Gastrocnemius medialis (tissue), 4 donors: ENCODE results near the gene DCHS1. TPM values are rescaled to one million over a fixed set of nuclear protein-coding genes. Genes with fewer than 3 reads are reported as not detected.

ENCODE experiments used
- ATAC-seq, 2 donors: fragments of 150-250 bp; one replicate each; pipeline ENCODE4 v1.9.1; 2016
- DNase-seq, 2 donors: peaks; one replicate each; pipeline ENCODE4 v3.0.0-alpha.2; 2019
- H3K27ac ChIP-seq, 4 donors: fragments of 200-600 bp; sonication (generic); 1 replicate in 1 of 4; 2 replicates in 3 of 4; pipeline ENCODE4 v1.5.1; 2016 to 2018; ENCODE audit warnings: mild to moderate bottlenecking in 2 of 4, moderate library complexity in 1 of 4
- H3K27me3 ChIP-seq, 3 donors: fragments of 200-600 bp; sonication (generic) in 2 of 3; 1 replicate in 1 of 3; 2 replicates in 2 of 3; pipeline versions ENCODE4 v1.5.1 to v1.6.0; 2016 to 2019; ENCODE audit warnings: mild to moderate bottlenecking in 1 of 3, moderate library complexity in 1 of 3
- H3K36me3 ChIP-seq, 2 donors: fragments of 200-600 bp; sonication (generic) in 1 of 2; one replicate each; pipeline ENCODE4 v1.5.1; 2017 to 2018
- H3K4me1 ChIP-seq, 2 donors: fragments of 200-600 bp; sonication (generic) in 1 of 2; one replicate each; pipeline ENCODE4 v1.5.1; 2016 to 2017; ENCODE audit warnings: mild to moderate bottlenecking in 2 of 2
- H3K4me3 ChIP-seq, 4 donors: fragments of 200-600 bp; sonication (generic) in 3 of 4; 1 replicate in 1 of 4; 2 replicates in 3 of 4; pipeline ENCODE4 v1.5.1; 2016 to 2019; ENCODE audit warnings: mild to moderate bottlenecking in 2 of 4
- H3K9me3 ChIP-seq, 3 donors: fragments of 200-600 bp; sonication (generic) in 2 of 3; 1 replicate in 1 of 3; 2 replicates in 2 of 3; pipeline ENCODE4 v1.5.1; 2016 to 2019
- POLR2A ChIP-seq, 2 donors: fragments of 450-650 bp; IDR thresholded peaks; one replicate each; pipeline ENCODE4 v1.6.1; 2017; ENCODE audit warnings: antibody characterized with exemption in 2 of 2, mild to moderate bottlenecking in 2 of 2, moderate library complexity in 2 of 2
- in situ Hi-C, 4 donors: fragments of 200-750 bp; cut with MboI; loops; one replicate each; pipeline versions ENCODE4 v1.15.0 to v1.8.0; 2017; ENCODE audit warnings: low sequenced_read_pairs in 4 of 4
- intact Hi-C: fragments of 100-400 bp; cut with DNase I; formaldehyde crosslinking; loops from one replicate; pipeline ENCODE4 v1.15.1; 2023; ENCODE audit warnings: low total_unique reads
- total RNA-seq, 4 donors: library from RNA; depleted of rRNA; stranded (reverse); fragments of >200 nt; gene quantifications; one replicate each; pipeline versions ENCODE4 v1.1.0 to v1.2.3, GENCODE V29; 2016
- TF ChIP-seq, protein P1 (sequence below), 5 experiments: fragments of 450-650 bp in 3 of 5; fragments of 200-600 bp in 2 of 5; sonication (generic) in 2 of 5; IDR thresholded peaks in 4 of 5; conservative IDR thresholded peaks in 1 of 5; 1 replicate in 4 of 5; 2 replicates in 1 of 5; pipeline ENCODE4 v1.5.1; 2016 to 2019; ENCODE audit warnings: antibody characterized with exemption in 5 of 5, mild to moderate bottlenecking in 3 of 5, moderate library complexity in 3 of 5

The DCHS1 gene
- total RNA-seq, 4 donors from 2014 or later = 1.5 to 3.8 (median 2.8) TPM

DNA sequence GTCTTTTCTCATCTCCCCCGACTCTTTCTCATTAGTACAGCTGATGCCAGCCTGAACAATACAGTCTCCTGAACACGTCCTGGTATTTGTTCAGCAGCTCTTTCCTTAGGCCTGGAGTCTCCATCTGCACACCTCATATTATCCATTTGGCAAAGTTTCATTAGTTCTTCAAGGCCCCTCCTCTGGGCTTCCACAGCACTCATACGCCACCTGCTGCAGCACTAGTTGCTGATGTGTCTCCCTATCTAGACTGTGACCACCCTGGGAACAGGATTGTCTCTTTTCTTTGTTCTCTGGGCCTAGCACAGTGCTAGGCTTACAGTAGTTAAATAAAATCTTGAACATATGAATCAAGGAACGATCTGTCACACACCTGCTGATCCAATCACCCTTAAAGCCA, 17.2 kb downstream of the DCHS1 start:
- no peak for DNase-seq
- H3K4me1 ChIP-seq = peaks cover 14 to 44% of the 10 kb centered on the region in 2 donors

GRCh38 chr11:6637871-6638270, 17.7 kb downstream of the DCHS1 start:
- intact Hi-C loops = no loop called here

More for the DNA sequence above, 17.2 kb downstream of the DCHS1 start:
- H3K9me3 ChIP-seq = no peaks in the 10 kb centered on the region
- no peaks in the 10 kb centered on the region for H3K27me3 ChIP-seq
- no peak for ATAC-seq
- TF ChIP-seq, protein P1, sequence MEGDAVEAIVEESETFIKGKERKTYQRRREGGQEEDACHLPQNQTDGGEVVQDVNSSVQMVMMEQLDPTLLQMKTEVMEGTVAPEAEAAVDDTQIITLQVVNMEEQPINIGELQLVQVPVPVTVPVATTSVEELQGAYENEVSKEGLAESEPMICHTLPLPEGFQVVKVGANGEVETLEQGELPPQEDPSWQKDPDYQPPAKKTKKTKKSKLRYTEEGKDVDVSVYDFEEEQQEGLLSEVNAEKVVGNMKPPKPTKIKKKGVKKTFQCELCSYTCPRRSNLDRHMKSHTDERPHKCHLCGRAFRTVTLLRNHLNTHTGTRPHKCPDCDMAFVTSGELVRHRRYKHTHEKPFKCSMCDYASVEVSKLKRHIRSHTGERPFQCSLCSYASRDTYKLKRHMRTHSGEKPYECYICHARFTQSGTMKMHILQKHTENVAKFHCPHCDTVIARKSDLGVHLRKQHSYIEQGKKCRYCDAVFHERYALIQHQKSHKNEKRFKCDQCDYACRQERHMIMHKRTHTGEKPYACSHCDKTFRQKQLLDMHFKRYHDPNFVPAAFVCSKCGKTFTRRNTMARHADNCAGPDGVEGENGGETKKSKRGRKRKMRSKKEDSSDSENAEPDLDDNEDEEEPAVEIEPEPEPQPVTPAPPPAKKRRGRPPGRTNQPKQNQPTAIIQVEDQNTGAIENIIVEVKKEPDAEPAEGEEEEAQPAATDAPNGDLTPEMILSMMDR (IDR thresholded peaks at IDR 0.05 in 4 of 5, conservative IDR thresholded peaks at IDR 0.05 in 1 of 5) = no peak
- TF ChIP-seq POLR2A (IDR thresholded peaks at IDR 0.05) = no peak
- no peaks in the 10 kb centered on the region for H3K36me3 ChIP-seq
- H3K27ac ChIP-seq = no peak overlapping the region
- intact Hi-C loops (no loop called here), in situ Hi-C loops (no loop called here)
- H3K4me3 ChIP-seq = no peak overlapping the region

GRCh38 chr11:6636480-6636879, 19.1 kb downstream of the DCHS1 start:
- H3K36me3 ChIP-seq = no peaks in the 10 kb centered on the region
- H3K9me3 ChIP-seq = no peaks in the 10 kb centered on the region
- H3K4me1 ChIP-seq = peaks cover 14 to 44% of the 10 kb centered on the region in 2 donors
- intact Hi-C loops = no loop called here
- DNase-seq (no peak), ATAC-seq (no peak)
- no peak for TF ChIP-seq POLR2A (IDR thresholded peaks at IDR 0.05)
- TF ChIP-seq, protein P1 (IDR thresholded peaks at IDR 0.05 in 4 of 5, conservative IDR thresholded peaks at IDR 0.05 in 1 of 5) = no peak
- in situ Hi-C loops = no loop called here
- peak overlapping the region in 1 of 4 donors; percentile 39 for H3K27ac ChIP-seq
- no peak overlapping the region for H3K4me3 ChIP-seq
- no peaks in the 10 kb centered on the region for H3K27me3 ChIP-seq

More at GRCh38 chr11:6637871-6638270, 17.7 kb downstream of the DCHS1 start:
- Histone ChIP-seq H3K27me3 (no peaks in the 10 kb centered on the region), H3K4me1 (peaks cover 14 to 44% of the 10 kb centered on the region in 2 donors), H3K9me3 (no peaks in the 10 kb centered on the region), H3K4me3 (no peak overlapping the region), H3K36me3 (no peaks in the 10 kb centered on the region), H3K27ac (no peak overlapping the region)
- ATAC-seq (peak in 1 of 2 donors; percentile 47), DNase-seq (peak in 1 of 2 donors; percentile 44)
- no peak for TF ChIP-seq POLR2A (IDR thresholded peaks at IDR 0.05)
- TF ChIP-seq, protein P1 (IDR thresholded peaks at IDR 0.05 in 4 of 5, conservative IDR thresholded peaks at IDR 0.05 in 1 of 5) = no peak
- in situ Hi-C loops = no loop called here

DNA sequence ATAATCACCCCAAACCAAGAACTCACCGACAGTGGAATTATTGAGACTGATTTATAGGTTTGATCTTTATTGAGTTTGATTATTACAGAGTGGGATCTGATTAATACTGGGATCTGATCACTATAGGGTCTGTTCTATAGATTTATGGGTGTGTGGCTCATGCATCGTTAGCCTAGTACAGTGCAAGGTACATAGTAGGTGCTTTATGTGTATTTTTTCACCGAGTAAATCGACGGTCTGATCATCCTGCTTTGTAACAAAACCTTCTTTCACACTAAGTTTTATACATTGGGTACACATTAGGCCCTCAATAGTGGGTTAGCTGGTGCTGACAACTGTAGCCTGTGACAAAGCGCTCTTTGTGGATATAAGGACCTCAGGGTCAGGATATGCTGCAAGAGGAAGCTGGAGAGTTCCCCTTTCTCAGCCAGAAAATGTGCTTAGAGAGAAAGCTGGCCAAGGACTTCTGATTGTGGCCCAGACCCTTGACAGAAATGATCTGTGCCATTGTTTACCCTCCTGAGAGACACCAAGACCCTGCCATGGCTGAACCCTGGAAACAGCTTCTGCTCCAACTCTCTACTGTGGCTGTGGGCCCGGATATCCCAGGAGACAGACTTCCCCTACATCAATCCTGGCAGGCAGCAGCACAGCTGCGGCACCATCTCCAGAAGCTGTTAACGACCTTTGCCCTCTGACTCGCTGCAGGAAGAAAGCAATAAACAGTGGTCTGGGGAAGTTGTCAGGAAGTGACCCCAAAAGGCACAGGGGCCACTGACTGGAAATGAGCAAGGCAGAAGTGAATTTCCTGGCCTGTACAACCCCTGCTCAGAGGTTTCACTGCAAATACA, 20.3 kb downstream of the DCHS1 start:
- H3K4me1 ChIP-seq = peaks cover 14 to 44% of the 10 kb centered on the region in 2 donors
- intact Hi-C loops = no loop called here
- no peaks in the 10 kb centered on the region for H3K27me3 ChIP-seq
- ATAC-seq = peak; percentile 50 to 56
- DNase-seq = no peak
- peak overlapping the region; percentile 39 to 52 (median 47) for H3K27ac ChIP-seq
- TF ChIP-seq, protein P1 (IDR thresholded peaks at IDR 0.05 in 4 of 5, conservative IDR thresholded peaks at IDR 0.05 in 1 of 5) = no peak
- no peak for TF ChIP-seq POLR2A (IDR thresholded peaks at IDR 0.05)
- in situ Hi-C loops = no loop called here
- H3K9me3 ChIP-seq = no peaks in the 10 kb centered on the region
- H3K4me3 ChIP-seq = no peak overlapping the region
- no peaks in the 10 kb centered on the region for H3K36me3 ChIP-seq
